ENCODE results near the gene CASTOR1. TPM values are rescaled to one million over a fixed set of nuclear protein-coding genes. Genes with fewer than 3 reads are reported as not detected.
A peak's percentile ranks its signal among the peaks of the same experiment; 100 is the strongest.

CASTOR1 gene
- total and polyA plus RNA-seq, 11 donors = 3.8 to 16.6 (median 7.1) TPM

GRCh38 chr22:30245181-30245984 is 43.9 kb downstream of the CASTOR1 start:
- ATAC-seq (no peak), DNase-seq (no peak)
- intact Hi-C loops (cut with DNase I) = loop anchor here in 2 of 10 donors (5.0 kb wide), 2 partner anchors 33 to 38 kb away; no protein-coding TSS in a partner anchor
- H3K27me3 ChIP-seq = peaks cover 10 to 66% (median 31%) of the 10 kb centered on the region in 9 donors
- TF ChIP-seq CTCF (IDR thresholded peaks at IDR 0.05) = no peak
- TF ChIP-seq POLR2A (IDR thresholded peaks at IDR 0.05) = no peak
- H3K4me3 ChIP-seq = peak overlapping the region in 10 of 12 donors; percentile 21 to 62 (median 48)
- no peaks in the 10 kb centered on the region for H3K9me3 ChIP-seq
- WGBS, 4 donors = 35 to 44% (median 43%) methylated on average over 14 to 15 of the region's 15 CpGs
- peaks cover 0 to 30% (median 12%) of the 10 kb centered on the region in 12 donors for H3K4me1 ChIP-seq
- no peaks in the 10 kb centered on the region for H3K36me3 ChIP-seq
- peak overlapping the region in 2 of 12 donors; percentile 23 to 64 for H3K27ac ChIP-seq

DNA sequence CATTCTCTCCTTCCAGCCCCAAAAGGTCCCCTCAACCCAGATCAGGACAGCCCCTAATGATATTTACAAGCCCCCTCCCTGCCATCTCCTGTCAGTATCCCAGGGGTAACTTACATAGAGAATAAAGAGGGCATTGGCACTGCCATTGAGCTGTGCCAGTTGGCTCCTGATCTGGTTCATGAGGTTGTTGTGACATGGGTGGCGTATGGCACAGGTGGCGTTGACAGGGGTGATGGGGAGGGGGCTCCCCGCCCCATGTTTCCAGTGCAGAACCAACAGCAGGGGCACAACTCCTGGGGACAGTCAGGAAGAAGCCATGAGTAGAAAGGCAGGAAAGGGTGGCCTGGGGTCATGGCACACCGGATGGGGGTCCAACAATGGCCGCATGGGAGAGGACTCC is 44.7 kb downstream of the CASTOR1 start:
- no peaks in the 10 kb centered on the region for H3K9me3 ChIP-seq
- peaks cover 10 to 68% (median 31%) of the 10 kb centered on the region in 9 donors for H3K27me3 ChIP-seq
- TF ChIP-seq CTCF (IDR thresholded peaks at IDR 0.05) = no peak
- TF ChIP-seq POLR2A (IDR thresholded peaks at IDR 0.05) = no peak
- H3K36me3 ChIP-seq = no peaks in the 10 kb centered on the region
- H3K4me3 ChIP-seq = peak overlapping the region in 1 of 12 donors; percentile 62
- H3K4me1 ChIP-seq = peaks cover 0 to 30% (median 12%) of the 10 kb centered on the region in 12 donors
- 89 to 97% (median 93%) methylated on average over 5 of the region's 5 CpGs for WGBS, 4 donors
- intact Hi-C loops (cut with DNase I) = loop anchor here in 2 of 10 donors (5.0 kb wide), 2 partner anchors 32 to 37 kb away; no protein-coding TSS in a partner anchor
- ATAC-seq (no peak), DNase-seq (no peak)
- H3K27ac ChIP-seq = no peak overlapping the region

- intact Hi-C loops (cut with DNase I) = no loop called here
- WGBS, 4 donors = 89 to 91% (median 91%) methylated on average over 7 to 10 of the region's 10 CpGs
These were observed 45.2 kb downstream of the CASTOR1 start for GRCh38 chr22:30244066-30244465.

More at GRCh38 chr22:30244066-30244465, 45.2 kb downstream of the CASTOR1 start:
- Histone ChIP-seq H3K27ac (no peak overlapping the region), H3K9me3 (no peaks in the 10 kb centered on the region), H3K4me1 (peaks cover 0 to 28% (median 12%) of the 10 kb centered on the region in 12 donors), H3K36me3 (no peaks in the 10 kb centered on the region), H3K27me3 (peaks cover 10 to 63% (median 29%) of the 10 kb centered on the region in 9 donors), H3K4me3 (no peak overlapping the region)
- ATAC-seq = no peak
- TF ChIP-seq POLR2A (IDR thresholded peaks at IDR 0.05) (no peak), CTCF (IDR thresholded peaks at IDR 0.05) (no peak)
- DNase-seq = no peak

Measured in heart left ventricle (tissue), 16 donors.